ENCODE data around the gene IL1RL1.
"Not testable (repeated sequence)": the region's sequence is repeated elsewhere in the genome, so short reads cannot be mapped to it uniquely, and the experiment has no call there.

The IL1RL1 gene

GRCh38 chr2:102294802-102295489, 16.4 kb upstream of the IL1RL1 start:
- no peak for DNase-seq

- no peak for DNase-seq
These were observed 15.8 kb upstream of the IL1RL1 start for GRCh38 chr2:102295566-102295965.

DNA sequence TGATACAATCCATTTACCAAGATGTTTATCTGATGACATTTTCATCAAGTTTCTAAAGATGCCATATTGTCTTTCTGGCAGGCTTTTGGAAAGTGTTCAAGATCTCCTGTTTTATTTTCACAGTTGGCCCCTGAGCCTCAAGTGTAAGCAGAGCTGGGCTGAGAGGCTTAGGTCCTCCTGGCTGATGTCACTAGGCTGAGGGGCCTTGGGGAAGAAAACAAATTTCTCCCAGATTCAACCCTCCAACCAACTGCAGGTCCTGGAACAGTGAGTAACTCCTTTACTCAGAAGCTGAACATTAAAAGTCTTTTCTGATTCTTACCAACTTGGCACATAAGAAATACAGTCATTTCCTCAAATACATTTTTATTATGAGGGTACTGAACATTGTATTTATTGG, 14.9 kb upstream of the IL1RL1 start:
- DNase-seq = no peak

GRCh38 chr2:102297891-102298290, 13.5 kb upstream of the IL1RL1 start:
- no peak for DNase-seq

DNA sequence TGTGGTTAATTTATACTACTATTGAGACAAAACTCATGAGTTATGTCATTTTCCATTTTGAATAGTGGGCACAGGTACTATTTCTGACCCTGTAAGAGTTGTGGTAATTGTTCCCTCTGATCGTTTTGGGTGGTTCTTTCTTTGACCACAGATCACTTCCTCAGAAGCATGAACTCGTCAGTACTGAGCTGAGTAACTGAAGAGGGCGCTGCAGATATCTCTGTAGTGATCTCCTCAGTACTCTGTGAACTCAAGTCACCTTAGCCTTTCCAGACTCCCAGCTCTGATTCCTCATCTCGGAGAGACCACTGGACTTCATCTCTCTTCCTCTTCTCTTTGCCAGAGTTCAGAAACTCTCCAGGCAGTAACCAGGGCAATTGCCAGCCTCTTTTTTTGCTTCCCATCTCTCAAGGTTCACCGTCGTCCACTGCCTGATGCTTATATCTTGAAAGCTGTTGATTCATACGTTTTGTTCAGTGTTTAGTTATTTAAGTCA, 9.4 kb upstream of the IL1RL1 start:
- no peak for DNase-seq

DNA sequence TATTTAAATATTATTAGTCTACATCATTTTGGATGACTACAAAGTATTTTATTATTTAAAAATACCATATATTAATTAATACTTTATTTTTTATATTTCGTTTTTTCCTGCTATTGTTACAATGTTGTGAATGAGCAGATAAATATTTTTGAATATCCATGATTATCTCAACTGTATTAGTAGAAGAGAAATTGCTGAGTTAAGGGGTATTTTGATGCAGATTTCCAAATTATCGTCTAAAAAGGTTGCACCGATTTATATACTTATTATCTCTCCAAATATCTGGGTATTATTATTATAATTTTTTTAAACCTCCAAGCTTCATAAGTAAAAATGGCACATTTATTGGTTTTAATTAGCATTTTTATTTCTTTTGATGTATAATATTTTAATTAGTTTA, 8.9 kb upstream of the IL1RL1 start:
- DNase-seq = no peak

GRCh38 chr2:102303589-102303988, 7.8 kb upstream of the IL1RL1 start:
- no peak for DNase-seq

GRCh38 chr2:102304268-102304667, 7.1 kb upstream of the IL1RL1 start:
- no peak for DNase-seq

- DNase-seq = no peak
These were observed 6.4 kb upstream of the IL1RL1 start for GRCh38 chr2:102304711-102305611.

DNA sequence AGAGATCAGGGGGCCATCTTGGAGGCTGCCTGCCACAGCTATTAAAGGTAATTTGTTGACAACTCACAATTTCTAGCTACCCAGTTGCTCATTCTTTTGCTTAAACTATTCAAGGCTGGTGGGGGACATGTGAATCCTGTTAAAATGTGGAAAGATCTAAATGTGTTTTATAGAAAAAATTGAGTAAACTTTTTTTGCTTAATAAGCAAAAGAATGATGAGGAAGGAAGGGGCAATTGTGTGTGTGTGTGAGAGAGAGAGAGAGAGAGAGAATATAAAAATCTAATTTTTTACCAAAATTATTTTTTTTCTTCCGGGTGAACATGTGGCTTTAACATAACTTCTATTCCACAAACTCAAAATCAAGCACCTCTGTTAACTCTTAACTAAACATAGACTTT, 5.2 kb upstream of the IL1RL1 start:
- no peak for DNase-seq

DNA sequence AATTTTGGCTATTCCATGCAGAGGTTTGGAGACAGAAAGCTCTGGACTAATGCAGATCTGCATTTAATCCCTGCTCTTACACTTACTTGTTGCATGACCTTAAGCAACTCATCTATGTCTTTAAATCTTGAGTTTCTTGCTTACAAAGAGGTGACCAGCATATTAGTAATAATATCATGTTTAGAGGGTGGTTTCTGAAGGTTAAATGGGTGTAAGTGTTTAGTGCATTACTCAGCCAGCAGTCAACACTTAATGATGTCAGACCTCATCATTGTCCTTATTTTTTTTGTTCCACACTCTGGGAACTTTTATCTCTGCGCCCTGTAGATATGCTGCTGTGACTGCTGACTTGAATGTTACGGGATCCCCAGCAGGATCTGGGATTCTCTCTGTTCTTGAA, 1.7 kb downstream of the IL1RL1 start:
- no peak for DNase-seq

DNA sequence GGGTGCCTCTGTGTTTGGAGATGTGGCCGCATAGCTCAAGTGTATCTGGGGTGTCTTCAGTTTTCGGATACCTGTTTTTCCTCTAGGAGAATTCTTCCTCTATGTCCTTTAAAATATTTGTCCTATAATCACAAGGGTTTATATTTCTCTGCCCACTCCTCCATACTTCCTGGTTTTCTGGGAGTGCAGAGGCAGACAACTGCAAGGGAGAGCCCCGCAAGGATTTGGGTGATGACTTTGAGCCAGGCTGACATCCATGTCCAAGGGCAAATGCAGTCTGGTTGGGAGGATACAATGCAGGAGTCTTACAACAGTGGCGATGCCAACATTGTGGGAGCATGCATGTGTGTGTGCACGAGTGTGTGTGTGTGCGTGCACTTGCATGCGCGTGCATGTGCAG, 2.1 kb downstream of the IL1RL1 start:
- DNase-seq = no peak

DNA sequence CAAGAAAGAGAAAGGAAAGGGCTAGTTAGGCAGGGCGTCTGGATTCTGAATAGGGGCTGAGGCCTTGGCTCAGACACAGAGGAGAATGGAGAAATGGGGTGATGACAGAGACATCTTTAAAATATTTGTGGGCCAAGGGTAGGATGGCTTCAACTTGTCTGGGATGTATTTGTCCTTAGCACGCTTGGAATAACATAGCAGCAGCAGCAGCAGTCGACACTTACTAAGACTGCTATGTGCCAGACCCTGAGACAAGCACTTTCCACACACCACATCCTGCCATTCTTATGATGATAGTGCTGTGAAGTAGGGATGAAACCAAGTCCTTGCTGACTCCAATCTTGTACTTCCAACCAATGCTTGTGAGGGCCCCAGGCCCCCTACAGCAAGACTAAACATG, 2.6 kb downstream of the IL1RL1 start:
- no peak for DNase-seq

GRCh38 chr2:102315921-102316320, 4.6 kb downstream of the IL1RL1 start:
- DNase-seq = no peak

DNA sequence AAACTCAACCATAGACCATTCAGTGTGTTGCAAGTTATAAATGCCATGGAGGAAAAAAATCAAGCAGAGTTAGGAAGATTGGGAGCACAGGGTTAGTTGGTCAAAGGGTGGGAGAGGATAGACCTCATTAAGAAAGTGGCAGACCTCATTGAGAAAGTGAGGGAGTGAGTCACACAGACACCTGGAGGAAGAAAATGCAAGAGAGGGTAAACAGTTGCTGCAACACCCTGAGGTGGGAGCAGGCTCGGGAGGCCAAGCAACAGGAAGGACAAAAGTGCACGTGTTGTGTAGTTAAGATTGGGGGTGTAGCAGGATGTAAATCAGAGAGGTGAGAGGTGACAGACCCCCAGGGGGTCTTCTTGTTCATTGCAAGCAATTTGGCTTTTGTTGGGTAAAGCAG, 6.4 kb downstream of the IL1RL1 start:
- DNase-seq = no peak

DNA sequence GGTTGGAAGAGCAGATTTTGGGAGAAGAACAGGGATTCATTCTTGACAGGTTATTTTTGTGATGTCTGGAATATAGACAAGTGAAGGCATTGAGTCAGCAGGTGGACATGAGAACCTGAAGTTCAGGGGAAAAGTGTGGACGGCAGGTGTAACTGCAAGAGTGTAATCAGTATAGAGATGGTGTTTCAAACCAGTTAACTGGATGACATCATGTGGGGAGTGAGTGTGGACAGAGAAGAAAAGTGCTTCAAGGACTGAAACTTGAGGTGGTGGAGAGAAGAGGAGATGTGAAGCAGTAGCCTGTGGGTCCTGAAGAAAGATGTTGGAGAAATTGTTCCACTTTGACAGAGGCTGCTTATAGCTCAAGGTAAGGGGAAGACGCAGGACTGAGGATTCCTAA, 7.1 kb downstream of the IL1RL1 start:
- DNase-seq = no peak

DNA sequence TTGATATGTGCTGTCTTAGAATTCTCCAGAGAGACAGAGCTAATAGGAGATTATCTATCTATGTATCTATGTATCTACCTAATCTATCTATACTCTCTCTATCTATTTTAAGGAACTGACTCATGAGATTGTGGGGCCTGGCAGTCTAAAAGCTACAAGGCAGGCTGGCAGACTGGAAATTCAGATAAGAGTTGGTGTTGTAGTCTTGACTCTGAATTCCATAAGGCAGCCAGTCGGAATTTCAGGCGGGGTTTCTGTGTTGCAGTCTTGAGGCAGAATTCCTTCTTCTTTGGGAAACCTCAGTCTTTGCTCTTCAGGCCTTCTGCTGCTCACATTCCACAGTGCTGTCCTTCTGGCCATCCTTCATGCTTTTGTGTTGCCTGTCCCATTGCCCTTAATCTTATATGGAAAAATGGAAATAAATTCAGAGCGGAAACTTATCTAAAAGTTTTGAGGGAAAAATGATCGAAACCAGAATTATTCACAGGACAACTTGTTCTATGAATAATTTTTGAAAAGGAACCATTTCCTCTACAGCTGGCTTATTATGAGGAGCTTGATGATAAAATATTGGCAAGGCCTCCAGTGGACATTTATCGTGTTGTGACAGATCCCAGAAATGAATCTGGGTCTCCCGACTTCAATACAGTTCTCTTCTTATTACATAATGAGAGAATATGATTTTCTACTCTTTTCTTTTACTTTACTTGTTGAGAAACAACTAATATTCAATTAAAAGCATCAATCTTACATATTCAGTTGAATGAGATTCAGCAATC, 10.8 kb downstream of the IL1RL1 start:
- DNase-seq = no peak

GRCh38 chr2:102324914-102325313, 13.6 kb downstream of the IL1RL1 start:
- not testable (repeated sequence) for DNase-seq

GRCh38 chr2:102331311-102331980, 20.1 kb downstream of the IL1RL1 start:
- DNase-seq = no peak

- no peak for DNase-seq
These were observed 23.1 kb downstream of the IL1RL1 start for GRCh38 chr2:102334486-102334885.

- DNase-seq = no peak
These were observed 24.6 kb downstream of the IL1RL1 start for GRCh38 chr2:102335871-102336366.

DNA sequence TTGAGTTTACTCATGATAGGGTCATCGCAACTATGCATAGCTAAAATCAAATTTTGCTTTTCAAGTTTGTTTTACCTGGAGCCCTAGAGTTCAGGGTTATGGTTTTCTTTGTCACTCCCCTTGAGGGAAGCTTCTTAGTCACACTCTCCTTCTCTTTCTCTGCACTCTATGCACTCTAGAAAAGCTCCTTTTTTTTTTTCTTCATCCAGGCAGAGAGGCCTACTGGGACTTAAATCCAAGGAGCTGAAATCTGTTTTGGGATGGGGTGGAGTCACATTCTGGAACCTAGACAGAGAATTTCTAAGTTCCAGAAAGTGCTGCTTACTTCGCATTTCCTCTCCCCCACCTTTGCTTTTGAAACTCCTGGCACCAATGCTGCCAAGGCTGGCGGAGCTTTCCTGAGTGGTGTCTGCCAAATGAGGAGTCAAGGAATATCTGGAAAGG, 25.2 kb downstream of the IL1RL1 start:
- no peak for DNase-seq

DNA sequence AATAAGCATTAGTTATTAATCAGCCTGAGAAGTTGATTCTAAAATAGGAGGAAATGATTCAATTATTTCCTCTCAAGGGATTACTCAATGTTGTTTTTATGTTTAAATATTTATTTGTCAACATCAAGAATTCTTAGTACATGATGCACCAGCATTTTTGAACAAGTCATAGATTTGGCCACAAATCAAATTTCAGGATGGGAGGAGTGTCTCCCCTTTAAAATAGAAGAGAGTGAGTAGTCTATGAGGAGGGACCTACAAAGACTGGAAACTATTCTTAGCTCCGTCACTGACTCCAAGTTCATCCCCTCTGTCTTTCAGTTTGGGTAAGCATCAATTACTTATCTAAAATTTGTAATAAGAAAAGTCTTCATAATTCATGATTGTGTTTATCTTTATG, 25.6 kb downstream of the IL1RL1 start:
- no peak for DNase-seq
